T-helper 2 cell treated with Interferon-gamma antibody and Interleukin-4, amounts not matched to agents 100 ng/mL and 5 ng/mL, for 36 hours (primary cell): ENCODE data around the gene P2RX7. TPM values are rescaled to one million over a fixed set of nuclear protein-coding genes. Genes with fewer than 3 reads are reported as not detected.

Experiments used
- intact Hi-C: fragments of 100-400 bp; cut with micrococcal nuclease; formaldehyde crosslinking; loops from one replicate; pipeline ENCODE4 v1.15.1; 2023
- total RNA-seq: library from RNA; stranded (reverse); gene quantifications from 2 replicates; pipeline ENCODE4 v1.2.3, GENCODE V29; 2022

P2RX7 gene
- total RNA-seq, 1 donor from 2014 or later = 15.1 TPM

DNA sequence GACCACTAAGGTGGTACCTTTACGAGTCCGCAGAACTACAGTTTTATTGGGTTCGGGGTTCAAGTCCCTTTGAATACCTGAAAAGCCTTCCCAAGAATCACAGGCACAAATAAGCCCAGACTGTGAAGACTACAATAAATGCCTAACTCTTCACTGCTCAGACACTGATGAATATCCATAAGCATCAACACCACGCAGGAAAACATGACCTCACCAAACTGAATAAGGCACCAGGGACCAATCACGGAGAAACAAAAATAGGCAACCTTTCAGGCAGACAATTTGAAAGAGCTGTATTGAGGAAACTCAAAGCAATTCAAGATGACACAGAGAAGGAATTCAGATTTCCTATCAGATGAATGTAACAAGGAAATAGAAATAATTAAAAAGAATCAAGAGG, 24.2 kb upstream of the P2RX7 start:
- intact Hi-C loops = no loop called here

DNA sequence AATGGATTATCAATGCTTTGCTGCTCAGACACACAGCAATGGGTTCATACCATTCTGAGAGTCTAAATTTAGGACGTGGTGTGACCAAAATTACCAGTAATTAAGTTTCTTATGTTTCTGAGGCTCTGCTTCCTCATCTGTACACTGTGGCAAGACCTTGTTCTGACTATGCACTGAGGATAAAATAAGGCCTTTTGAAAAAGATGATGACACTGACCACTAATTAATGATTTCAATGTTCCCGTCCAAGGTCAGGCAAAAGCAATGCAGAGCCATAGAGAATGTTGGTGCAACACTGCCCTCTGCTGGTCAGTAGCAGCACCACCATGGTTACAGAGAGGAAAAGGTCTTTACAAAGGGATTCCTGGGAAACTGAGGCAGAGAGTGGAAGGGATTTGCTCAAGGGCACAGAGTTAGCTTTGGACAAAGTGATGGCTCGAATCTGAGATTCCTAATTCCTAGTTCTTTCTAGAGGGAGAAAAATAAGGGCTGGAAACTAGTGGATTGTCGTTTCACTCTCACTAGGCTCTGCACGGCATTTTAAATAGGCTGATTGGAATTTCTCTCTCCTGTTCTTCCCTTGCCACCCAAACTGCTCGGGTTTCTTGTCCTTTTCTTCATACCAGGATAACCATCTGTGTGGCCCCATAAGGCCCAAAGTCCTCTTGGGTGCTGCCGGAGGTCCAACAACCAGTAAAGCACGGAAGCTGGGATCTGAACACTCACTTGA, 22.3 kb upstream of the P2RX7 start:
- intact Hi-C loops = loop anchor here (1.0 kb wide), 3 partner anchors 50 to 166 kb away; no protein-coding TSS in a partner anchor

DNA sequence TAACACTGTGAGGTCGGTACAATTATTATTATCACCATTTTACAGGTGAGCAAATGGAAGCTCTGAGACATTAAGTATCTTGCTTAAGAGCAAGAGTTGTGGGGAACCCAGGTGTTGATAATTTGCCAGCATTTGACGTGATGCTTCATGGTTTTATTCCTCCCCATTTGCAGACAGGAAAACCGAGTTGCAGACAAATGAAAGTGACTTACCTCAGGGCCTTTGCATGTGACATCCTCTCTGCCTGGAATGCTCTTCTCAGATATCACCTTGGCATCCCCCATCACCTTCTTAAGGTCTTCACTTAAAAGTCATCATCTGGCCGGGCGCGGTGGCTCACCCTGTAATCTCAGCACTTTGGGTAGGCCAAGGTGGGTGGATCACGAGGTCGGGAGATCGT, 21.0 kb upstream of the P2RX7 start:
- intact Hi-C loops = no loop called here

DNA sequence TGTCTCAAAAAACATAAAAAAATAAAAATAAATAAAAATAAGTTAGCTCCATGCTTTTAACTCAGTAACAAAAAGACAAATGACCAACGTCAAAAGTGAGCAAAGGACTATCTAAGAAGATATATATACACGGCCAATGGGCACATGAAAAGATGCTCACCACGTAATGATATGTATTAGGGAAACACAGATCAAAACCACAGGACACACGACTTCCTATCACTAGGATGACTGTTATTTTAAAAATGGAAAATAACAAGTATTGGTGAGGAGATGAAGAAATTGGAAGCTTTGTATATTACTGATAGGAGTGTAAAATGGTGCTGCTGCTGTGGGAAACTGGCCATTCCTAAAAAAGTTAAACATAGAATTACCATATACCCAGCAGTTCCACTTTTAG, 20.2 kb upstream of the P2RX7 start:
- intact Hi-C loops = no loop called here

DNA sequence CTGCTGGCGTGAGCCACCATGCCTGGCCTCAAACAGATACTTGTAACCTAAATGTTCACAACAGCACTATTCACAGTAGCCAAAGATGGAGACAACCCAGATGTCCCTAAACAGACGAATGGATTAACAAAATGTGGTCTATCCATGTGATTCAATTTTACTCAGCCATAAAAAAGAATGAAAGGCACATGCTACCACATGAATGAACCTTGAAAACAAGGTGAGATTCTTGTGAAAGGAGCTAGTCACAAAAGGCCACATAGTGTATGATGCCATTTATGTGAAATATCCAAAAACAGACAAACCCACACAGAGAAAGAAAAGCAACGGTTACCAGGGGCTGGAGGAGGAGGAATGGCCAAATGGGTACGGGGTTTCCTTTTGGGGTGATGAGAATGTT, 19.6 kb upstream of the P2RX7 start:
- intact Hi-C loops = no loop called here

DNA sequence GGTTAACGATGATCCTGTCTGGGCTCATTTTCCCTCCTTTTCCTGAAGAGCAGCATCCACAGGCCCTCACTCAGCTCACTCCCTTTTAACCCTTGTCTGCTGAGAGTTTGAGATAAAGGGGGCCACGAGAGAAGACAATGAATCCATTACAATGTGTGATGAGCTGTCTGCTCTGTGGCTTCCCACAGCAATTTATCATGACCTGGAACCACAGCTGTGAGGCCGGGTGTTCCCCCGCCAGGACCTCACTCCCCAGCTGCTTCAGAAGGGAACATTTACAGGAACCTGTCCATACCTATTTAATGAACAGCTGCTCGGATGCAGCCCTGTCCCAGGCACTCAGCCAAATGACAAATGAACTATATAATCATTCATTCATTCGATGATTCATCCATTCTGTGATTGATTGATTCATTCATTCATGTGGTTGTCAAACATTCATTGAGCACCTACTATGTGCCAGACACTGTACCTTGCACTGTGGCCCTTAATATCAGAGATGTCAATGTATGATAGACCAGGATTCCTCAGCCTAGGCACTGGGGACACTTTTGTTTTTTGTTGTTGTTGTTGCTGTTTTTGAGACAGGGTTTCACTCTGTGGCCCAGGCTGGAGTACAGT, 18.5 kb upstream of the P2RX7 start:
- intact Hi-C loops = no loop called here

DNA sequence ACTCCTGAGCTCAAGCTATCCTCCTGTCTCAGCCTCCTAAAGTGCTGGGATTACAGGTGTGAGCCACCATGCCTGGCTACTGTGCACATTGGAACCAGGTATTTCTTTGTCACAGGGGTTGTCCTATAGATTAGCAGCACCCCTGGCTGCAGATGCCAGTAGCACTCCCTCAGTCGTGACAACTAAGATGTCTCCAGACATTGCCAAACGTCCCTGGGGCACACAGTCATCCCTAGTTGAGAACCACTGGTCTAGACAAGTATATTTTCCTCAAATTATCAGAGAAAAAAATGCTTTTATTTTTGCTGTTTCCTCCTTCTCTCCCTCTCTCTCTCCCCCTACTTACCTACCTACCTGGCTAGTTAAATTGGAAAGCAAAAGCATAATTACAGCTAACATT, 17.9 kb upstream of the P2RX7 start:
- intact Hi-C loops = no loop called here

DNA sequence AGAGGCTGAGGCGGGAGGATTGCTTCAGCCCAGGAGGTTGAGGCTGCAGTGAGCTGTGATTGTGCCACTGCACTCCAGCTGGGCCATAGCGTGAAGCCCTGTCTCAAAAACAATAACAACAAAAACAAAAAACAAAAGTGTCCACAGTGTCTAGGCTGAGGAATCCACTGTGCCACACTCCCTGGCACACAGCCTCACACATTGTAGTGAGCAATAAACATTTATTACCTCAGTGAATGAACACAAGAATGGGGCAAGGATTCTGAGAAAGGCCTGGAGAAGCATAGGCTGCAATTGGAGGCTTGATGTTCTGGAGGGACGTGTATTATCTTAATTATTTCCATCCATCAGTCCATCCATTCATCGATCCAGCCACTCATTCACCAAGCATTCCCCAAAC, 17.1 kb upstream of the P2RX7 start:
- intact Hi-C loops = no loop called here

DNA sequence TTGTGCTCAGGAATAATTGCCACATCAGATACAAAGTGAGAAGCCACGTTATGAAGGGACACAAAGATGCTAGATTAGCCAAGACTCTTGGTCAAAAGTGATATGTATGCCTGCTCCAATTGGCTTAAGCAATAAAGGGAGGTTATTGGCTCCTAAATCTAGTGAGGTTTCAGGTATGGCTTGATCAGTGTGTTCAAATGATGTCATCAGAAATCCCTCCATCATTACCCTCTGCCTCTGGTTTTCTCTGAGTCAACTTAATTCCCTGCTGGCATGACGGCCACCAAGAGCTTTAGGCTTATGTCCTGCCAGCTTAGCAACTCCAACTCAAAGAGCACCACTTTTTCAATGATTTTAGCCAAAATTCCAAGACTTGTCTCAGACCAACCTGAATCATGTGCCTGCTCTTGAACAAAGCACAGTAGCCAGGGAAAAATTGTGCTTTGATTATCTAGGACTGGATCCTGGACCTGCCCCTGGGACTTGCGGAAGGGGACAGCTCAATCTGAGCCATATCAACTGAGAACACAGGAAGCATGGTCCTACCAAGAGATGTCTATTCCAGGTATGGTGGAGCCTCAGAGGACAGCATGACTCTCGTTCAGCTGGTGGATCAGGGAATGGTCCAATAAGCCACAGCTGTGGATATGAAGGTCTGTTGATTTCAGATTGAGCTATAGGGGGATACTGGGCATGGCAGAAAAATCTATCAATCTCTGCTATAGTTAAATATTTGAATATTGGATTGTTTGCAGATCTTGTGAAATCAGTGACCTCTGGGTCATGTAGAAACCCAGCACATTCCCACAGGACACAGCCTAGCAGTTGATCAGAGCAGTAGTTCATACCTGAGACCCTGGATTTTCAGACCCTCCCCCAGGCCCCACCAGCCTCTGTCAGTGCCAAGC, 16.1 kb upstream of the P2RX7 start:
- intact Hi-C loops = no loop called here

DNA sequence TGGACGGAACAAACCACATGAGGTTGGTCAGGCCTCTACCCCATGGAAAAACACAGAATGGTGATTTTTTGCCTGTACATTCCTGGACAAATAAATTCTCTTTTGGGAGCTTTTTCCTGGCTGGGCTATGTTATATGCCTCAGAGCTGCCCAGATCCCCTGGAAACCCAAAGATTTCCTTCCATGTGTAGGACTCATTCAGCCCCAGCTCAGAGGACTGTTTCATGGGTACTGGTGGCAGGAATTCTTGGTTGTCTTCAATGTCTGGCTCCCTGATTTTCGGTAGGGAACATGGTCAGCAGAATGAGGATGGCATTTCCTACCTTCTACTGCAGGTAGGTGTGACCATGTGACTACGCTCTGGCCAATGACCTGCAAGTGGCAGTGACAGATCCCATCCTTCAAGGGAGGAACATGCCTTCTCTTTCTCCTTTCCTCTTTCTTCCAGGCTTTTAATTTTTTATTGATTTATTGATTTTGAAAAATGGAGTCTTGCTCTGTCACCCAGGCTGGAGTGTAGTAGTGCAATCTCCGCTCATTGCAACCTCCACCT, 15.4 kb upstream of the P2RX7 start:
- intact Hi-C loops = no loop called here

DNA sequence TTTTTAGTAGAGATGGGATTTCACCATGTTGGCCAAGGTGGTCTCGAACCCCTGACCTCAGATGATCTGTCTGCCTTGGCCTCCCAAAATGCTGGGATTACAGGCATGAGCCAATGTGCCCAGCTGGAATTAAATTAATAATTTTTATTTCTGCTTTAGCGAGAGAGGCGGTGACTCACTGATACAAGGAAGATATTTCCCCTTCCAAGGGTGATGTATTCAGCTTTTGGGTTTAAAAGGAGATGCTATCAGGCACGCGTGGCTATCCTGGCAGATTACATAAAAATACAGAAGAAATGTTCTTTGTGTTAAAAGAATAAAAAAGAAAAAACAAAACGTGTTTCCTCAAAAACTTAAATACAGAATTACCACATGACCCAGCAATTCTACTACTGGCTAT, 12.4 kb upstream of the P2RX7 start:
- intact Hi-C loops = no loop called here

DNA sequence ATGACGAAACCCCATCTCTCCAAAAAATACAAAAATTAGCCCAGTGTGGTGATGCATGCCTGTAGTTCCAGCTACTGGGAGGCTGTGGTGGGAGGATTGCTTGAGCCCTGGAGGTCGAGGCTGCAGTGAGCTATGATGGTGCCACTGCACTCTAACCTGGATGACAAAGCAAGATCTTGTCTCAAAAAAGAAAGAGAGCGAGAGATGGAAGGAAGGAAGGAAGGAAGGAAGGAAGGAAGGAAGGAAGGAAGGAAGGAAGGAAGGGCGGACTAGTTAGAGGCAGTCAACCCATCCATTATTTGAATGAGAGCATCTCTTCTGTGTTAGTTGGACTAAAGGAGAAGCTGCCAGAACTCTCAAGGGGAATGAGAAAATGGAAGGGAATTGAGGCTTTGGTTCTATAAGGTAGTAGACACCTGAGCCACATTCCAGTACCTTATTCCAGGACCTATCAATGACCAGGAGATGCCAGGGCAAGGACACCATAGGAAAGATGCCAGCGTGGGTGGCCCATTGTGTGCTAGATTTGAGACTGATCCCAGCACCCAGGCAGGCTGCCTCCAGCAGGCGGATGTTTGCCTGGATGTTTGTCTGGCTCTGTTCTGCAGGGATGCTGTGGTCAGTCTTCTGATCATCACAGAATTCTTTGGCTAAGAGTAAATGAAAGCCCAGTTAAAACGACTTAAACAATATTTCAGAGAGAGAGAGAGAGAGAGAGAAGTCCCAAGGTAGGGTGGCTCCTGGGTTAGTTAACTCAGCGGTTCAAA, 11.5 kb upstream of the P2RX7 start:
- intact Hi-C loops = no loop called here

DNA sequence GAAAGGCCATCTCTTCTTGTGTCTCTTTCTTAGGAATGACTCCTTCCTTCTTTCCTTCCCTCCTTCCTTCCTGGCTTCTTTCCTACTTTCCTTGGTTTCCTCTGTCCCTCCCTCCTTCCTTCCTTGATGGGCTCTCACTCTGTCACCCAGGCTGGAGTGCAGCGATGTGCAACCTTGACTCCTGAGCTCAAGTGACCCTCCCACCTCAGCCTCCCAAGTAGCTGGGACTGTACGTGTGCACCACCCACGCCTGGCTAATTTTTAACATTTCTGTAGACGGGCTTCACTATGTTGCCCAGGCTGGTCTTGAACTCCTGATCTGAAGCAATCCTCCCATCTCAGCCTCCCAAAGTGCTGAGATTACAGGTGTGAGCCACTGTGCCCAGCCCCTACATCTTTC, 10.9 kb upstream of the P2RX7 start:
- intact Hi-C loops = no loop called here

DNA sequence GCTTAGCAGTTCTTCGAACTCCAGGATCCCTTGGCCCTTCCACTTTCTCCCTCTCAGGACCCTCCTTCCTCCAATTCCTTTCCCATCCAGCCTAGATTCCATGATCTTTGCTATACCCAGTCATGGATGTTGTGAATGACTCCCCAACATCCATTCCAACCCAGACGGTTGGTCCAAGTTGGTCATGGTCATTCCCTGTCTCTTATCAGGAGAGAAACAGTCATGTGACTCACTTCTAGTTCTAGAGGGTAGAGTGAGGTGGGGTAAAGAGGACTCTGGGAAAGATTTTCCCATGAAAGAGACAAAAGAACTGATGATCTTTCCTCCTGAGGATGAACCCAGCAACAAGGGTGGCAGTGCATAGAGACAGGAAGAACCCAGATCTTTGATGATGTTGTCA, 9.2 kb upstream of the P2RX7 start:
- intact Hi-C loops = no loop called here

DNA sequence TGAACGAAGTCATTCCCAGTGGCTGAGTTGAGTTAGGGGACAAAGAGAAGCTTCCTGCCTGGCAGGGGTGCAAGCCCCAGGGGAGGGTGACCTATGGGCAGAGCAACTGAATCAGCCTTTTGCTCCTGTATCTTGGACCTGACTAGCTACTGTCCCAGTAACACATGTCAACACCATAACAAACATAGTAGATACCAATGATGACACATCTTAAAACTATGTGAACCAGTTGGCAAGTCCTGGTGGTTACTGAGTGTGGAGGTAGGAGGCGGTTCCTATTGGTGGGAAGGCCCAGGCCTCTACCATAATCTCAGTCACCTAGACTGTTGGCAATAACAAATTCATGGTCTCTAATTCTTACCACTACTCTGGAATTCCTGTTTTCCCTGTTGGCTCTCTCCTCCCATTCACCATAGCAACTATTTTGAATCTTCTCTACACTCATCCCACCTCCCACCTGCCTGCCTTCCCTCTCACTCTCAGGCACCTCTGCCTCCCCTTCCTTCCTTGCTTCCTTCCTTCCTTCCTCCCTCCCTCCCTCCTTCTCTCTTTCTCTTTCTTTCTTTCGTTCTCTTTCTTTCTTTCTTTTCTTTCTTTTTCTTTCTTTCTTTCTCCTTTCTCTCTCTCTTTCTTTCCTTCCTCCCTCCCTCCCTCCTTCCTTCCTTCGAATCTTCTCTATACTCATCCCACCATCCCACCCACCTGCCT, 8.1 kb upstream of the P2RX7 start:
- intact Hi-C loops = loop anchor here (5.0 kb wide), 1 partner anchor 98 kb away; no protein-coding TSS in a partner anchor

DNA sequence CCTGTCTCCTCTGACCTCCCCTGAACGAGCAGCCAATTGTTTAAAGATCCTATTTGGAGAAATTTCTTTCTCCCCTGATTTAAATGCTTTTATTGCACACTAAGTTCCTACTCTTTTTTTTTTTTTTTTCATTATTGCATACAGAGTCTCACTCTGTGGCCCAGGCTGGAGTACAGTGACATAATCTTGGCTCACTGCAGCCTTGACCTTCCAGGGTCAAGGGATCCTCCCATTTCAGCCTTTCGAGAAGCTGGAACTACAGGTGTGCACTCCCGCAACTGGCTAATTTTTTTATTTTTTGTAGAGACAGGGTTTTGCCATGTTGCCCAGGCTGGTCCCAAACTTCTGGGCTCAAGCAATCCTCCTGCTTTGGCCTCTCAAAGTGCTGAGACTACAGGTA, 5.2 kb upstream of the P2RX7 start:
- intact Hi-C loops = loop anchor here (5.0 kb wide), 1 partner anchor 95 kb away; no protein-coding TSS in a partner anchor

DNA sequence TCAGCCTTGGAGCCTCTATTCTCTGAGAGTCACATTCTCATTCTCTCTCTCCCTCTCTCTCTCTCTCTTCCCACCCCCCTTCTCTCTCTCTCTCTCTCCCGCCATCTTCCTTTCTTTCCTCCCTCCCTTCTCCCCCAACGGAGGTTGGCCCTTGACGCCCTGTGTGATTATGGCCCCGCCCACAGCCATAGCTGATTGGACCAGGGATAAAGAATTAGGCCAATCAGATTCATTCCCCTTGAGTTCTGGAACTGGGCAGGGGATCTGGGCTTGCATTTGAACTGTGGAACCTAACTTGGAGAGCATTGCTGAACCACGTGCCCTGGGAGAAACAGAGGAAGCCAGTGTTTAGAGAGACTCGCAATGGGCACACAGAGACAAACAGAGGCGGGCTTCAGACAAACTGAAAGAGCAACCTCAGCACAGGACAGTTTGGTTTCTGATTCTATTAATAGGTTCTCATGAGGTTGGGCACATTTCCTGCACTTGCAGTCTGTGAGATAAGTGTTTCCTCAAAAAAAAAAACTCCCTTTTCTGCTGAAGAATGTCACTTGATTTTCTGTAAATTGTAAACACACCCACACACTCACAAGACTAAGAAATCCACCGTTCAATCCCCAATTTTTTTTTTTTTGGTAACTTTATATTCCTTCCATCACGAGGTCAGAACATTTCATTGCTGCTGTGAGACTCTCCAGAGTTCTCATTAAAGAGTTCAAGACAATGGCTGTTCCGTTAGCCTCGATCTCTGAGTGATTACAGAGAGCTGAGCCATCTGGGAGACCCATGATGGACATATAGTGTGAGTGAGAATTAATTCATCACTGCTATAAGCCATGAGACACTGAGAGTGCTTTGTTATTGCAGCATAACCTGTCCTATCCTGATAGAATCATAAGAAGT, 3.5 kb upstream of the P2RX7 start:
- intact Hi-C loops = loop anchor here (1.0 to 5.0 kb wide), 3 partner anchors 36 to 93 kb away; partner anchors contain the start of gene P2RX4

DNA sequence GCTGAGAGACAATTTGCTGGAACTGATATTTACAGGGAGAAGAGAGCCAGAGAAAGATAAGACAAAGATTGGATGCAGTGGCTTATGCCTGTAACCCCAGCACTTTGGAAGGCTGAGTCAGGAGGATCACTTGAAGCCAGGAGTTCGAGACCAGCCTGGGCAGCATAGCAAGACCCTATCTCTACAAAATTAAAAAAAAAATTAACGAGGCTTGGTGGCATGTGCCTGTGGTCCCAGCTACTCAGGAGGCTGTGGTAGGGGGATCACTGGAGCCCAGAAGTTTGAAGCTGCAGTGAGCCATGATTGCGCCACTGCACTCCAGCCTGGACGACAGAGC, 2.9 kb upstream of the P2RX7 start:
- intact Hi-C loops = loop anchor here (1.0 to 5.0 kb wide), 3 partner anchors 37 to 93 kb away; partner anchors contain the start of gene P2RX4

DNA sequence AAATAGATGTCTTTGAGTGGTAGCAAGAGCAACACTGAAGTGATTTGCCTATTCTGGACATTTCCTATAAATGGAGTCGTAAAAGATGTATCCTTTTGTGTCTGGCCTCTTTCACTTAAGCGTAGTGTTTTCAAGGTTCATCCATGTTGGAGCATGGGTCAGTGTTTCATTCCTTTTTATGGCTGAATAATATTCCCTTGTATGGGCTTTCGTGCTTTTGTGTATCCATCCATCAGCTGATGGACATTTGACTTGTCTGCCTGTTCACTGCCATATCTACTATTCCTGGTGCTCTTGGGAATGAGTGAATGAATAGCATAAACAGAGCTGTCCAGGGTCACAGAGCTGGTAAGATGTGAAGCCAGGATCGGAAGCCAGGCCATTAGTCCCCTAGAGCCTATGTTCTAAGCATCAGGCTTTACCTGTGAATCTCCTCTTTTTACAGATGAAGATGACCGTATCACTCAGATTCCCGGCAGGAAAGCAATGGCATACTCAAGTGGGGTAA, 1.8 kb upstream of the P2RX7 start:
- intact Hi-C loops = no loop called here
